ENCODE measurements around the gene ZNF579.

Gene ZNF579

DNA sequence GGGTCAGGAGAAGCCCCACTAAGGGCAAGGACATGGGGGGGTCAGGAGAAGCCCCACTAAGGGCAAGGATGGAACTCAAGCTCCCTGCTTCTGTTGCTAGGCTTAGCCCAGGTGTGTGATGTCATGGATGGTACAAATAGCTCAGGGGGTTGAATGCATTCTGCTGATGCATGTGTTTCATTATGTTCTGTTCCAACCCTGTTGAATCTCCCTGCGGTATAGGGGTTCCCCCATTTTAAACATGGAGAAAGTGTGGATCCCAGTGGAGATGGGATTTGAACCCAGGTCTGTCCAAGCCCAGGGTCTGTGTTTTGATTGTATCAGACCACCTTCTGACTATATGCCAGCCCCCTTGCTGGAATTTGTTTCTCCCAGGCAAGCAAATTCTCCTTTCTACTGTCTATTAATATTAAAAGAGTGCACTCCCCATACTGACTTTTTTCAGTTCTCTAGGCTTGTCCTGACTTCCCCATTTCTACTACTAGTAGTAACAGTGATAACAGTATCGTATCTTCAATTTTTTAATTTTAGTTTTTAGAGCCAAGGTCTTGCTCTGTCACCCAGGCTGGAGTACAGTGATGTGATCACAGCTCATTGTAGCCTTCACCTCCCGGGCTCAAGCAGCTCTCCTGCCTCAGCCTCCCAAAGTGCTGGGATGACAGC lies 31.5 kb upstream of the ZNF579 start:
- no peak for DNase-seq (ENCODE audit: low read depth in 3 of 3)

DNA sequence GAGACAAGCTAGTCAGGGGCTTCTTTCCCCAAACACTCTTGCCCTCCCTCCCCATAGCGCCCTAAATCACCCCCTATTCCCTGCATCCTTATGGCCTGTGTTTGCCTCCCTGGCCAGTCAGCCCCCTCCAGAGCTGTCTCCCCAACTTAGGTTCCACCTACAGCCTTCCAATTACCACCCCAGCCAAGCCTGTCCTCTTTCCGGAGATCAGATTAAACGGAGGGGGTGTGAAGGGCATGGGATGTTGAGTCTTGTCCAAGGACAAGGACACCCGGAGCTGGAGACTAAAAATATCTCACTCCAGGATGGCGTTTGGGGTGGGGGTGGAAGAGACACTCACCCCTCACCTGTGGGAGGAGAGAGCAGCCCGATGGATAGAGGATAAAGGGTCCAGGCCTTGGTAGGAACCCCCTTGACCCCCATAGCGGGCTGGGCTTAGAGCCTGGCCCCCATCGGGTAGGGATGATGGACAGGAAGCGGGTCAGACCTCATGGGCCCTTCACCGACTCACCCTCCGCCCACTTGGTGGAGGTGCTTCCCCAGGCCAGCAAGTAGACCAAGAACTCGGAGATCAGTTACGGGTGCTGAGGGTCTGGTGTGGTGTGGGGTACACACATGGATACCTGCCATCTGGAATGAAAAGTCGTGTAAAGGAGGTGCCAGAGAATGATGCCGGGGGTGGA lies 30.8 kb upstream of the ZNF579 start:
- no peak for DNase-seq (ENCODE audit: low read depth in 3 of 3)

DNA sequence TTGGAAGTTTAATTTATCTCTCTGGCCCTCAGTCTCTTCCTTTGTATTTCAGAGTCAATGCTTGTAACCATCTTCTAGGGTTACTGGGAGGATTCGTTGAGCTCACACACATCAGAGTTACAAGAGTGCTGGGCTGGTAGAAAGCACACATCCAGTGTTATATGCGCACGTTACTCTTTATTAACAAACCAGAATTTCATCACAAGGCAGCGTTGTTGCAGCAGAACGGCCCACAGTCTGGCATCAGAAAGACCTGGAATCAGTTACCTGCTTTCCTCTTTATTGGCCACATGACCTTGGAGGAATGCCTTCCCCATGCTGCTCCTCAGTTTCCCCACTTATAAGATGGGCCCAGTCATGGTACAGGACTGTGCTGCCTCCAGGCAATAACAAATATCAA lies 28.7 kb upstream of the ZNF579 start:
- no peak for DNase-seq (ENCODE audit: low read depth in 3 of 3)

DNA sequence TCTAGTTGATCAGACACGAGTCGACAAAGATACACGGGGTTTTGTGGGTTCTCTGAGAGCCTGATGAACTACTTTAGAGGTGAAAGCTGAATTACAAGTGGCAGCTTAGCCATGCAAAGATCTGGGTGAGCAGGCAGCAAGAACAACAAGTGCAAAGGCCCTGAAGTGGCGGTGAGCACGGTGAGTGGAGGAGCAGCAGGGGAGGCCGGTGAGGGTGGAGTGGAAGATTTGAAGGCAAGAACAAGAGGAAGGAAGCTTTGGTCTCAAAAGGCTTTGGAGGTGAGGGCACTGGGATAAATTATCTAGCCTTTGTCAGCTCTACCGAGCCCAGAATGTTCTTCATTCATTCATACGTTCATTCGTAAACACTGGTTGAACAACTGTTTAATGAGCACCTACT lies 26.2 kb upstream of the ZNF579 start:
- DNase-seq (ENCODE audit: low read depth in 3 of 3), result no peak

DNA sequence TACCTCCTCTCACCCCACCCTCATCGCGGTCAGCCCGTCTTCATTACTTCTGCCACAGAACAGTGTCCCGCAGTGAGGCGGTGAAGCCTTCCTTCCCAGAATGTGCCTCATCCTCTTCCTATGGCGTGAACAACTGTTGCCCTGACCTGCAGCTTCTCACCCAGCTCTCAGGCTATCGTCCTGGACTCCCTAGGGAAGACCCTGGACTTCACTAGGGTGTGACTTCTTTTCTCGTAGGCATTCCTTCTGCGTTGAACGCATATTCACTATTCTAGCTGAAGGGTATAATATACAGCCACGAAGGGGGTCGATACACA lies 25.8 kb upstream of the ZNF579 start:
- DNase-seq (ENCODE audit: low read depth in 3 of 3), result no peak

DNA sequence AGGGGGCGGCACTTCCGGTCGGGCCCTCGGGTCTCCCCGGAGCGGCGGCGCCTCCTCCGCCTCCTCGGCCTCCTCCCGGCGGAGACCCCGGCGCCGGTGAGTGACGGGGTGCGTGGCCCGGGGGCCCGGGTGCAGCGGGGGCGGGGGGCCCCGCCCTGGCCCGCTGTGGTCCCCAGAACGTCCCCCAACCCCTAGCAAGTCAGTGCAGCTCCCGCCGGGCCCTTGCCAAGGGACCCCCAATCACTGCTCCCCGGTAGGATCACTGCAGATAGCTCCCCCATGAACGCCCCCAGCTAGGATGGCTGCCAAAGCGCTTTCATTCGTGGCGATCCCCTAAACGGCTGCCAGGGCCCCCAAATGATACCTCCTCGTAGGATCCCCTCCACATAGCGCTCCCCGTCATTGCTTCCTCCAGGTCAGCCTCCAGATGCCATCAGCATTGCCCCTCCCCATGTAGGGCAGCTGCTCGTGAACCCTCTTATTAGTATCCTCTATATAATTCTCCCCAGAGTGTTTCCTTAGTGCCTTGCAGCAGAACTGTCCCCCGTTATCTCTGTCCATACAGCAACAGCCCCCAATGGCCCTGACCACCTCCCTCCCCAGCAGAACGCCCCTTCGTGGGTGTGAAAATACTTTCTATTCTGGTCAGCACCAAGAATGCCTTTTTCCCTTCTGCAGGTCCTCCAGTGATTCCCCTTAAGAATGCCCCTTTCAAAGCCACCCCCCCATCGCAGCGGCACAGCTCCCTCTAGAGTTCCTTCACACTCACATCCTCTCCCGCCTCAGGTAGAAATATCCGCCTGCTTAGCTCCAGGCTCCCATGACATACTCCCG lies 25.2 kb upstream of the ZNF579 start, which contains the start of gene ZNF865:
Gene ZNF865 (plus strand): TSS at position 11 of the 834 bp plus-strand sequence. CDS start 7,972 bp downstream, outside the sequence.
- DNase-seq (ENCODE audit: low read depth in 3 of 3), result peak; percentile 50 to 70 (median 54)

DNA sequence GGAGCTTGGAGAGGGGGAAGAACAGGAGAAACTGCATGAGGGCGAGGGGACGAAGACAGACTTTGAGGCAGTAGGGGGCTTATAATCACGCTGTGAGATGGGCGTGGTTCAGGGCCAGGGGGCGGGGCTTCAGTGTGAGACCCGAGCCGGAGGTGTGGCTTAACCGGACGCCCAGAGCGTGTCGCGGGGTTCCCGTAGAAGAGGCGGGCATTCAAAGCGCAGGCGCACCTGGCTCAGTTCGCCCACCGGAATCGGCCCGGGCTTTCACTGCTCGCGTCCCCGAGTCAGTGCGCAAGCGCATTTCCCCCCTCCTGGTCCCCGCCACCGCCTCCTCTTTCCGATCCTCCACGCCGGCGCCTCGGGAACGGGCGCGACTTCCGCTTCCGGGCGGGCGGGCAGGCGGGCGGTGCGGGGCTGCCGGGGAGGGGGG lies 24.6 kb upstream of the ZNF579 start:
- DNase-seq (ENCODE audit: low read depth in 3 of 3), result peak; percentile 98 to 99 (median 99)

DNA sequence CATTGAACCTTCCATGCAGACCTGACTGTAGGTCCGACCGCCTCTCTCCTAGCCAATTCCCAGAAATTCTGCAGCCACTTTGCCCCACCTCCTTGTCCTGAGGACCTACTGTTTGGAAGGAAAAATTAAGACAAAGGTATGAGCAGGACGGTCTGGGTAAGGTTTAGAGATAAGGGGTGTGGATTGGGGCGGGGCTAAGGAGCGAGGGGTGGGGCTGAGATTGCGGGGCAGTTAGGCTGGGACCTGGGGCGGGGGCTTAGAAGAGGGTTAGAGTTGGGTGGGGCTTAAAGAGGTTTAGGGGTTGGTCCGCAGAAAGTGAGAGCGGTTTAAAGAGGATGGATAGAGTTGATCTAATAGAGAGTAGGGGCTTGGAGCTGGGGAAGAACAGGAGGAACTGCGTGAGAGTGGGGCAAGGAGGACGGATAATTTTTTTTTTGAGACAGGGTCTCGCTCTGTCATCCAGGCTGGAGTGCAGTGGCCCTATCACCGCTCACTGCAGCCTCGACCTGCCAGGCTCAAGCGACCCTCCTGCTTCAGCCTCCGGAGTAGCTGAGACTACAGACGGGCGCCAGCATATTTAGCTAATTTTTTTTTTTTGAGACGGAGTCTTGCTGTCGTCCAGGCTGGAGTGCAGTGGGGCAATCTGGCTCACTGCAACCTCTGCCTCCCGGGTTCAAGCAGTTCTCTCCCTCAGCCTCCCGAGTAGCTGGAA lies 23.1 kb upstream of the ZNF579 start:
- DNase-seq (ENCODE audit: low read depth in 3 of 3), result no peak

DNA sequence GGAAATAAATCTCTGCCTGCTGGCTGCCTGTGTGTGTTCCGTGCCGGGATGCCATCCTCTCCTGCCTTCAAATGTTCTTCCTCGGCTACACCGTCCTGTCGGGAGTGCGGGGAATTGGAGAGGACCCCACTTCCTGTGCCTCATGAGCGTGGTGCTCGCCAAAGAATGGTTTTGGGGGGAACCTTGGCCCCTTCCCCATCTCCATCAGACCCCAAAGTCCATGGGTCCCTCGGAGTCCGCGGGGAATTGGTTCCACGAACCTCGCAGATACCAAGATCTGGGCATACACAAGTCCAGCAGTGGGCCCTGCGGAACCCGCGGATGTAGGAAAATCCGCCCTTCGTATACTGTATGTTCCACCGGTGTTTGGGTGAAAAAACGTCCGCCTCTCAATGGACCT lies 22.5 kb upstream of the ZNF579 start:
- DNase-seq (ENCODE audit: low read depth in 3 of 3), result no peak

DNA sequence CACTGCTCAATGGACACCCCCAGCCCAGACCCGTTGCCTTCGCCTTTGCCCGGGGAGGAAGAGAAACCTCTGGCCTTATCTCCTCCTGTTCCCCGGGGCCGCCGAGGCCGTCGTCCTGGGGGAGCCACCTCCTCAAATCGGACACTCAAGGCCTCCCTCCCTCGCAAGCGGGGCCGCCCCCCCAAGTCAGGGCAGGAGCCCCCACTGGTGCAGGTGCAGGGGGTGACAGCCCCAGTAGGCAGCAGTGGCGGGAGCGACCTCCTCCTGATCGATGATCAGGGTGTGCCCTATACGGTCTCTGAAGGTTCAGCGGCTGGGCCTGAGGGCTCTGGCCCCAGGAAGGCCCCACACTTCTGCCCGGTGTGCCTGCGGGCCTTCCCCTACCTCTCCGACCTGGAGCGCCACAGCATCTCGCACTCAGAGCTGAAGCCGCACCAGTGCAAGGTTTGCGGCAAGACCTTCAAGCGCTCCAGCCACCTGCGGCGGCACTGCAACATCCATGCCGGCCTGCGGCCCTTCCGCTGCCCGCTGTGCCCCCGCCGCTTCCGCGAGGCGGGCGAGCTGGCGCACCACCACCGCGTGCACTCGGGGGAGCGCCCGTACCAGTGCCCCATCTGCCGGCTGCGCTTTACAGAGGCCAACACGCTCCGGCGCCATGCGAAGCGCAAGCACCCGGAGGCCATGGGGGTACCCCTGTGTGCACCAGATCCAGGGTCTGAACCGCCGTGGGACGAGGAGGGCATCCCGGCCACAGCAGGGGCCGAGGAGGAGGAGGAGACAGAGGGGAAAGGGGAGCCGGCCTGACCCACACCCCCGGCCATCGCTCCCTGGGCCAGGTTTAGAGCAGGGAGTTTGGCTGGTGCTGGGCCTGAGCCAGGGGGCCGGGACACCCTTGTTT lies 21.7 kb upstream of the ZNF579 start:
- DNase-seq (ENCODE audit: low read depth in 3 of 3), result no peak

DNA sequence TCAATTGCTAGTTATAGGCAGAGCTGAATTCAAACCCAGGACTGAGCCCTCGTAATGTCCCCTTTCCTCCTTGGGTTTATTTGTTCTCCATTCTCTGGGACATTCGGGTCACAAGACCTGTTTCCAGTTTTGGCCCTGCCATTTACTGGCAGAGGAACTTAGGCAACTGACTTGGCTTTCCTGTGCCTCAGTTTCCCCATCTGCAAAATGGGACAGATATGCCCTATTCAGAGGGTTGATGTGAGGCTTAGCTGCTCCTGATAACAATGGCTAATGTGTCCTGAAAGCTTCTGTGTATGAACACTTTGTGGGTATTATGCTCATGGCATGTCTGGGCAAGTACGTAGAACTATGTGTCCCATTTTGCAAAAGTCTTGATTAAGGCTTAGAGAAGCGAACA lies 20.4 kb upstream of the ZNF579 start:
- DNase-seq (ENCODE audit: low read depth in 3 of 3), result no peak

DNA sequence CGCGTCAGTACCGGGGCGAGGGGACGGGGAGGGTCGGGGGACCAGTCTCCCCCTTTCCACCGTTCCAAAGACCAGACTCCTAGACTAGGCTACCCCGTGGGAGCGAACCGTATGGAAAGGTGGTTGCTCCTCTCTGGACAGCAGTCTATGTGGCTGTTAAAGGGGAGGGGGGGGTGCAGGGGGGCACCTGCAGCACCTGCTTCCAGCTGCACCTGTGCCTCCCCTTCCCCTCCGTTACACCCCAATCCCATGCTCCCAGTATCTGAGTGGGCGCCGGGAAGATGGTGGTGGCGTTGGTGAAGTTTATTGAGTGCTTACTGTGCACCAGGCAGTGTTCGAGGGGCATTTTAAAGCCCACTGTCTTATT lies 20.0 kb upstream of the ZNF579 start:
- no peak for DNase-seq (ENCODE audit: low read depth in 3 of 3)

DNA sequence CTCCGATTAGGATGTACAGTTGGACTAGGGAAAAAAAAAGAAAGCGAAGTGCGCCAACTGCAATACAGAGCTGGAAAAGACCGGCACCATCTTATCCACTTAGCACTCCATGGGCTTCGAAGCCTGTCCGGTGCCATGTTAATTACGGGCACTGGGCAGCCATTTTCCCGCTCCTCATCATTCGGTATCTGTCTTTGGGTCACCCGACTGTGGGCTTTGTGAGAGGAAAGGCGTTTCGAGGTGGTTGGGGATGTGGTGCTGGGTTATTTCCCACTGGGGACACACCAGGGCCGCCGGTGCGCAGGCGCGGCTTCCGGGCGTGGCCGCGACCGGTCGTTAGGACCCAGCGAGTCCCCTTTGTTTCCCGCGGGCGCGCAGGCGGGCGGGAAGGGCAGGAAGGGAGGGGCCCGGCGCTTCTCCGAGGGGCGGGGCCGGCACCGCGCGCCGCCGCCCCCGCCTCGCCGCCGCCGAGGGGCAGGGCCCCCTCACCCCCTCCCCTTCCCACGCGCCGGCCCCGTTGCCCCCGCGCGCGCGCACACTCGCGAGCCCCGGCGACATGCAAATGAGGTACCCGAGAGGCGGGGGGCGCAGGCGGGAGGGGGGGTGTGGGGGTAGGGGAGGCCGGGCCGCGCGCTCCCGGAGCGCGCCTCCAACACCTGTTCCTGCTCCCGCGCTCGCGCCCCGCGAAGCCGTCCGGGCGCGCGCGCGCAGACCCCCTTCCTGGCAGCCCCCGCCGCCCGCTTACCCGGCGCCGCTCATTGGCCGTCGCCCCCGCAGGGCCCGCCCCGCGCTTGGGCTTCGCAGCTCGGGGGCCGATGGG lies 19.4 kb upstream of the ZNF579 start, which contains the start of gene ZNF524:
Gene ZNF524 (plus strand): TSS at position 447 of the 820 bp plus-strand sequence. CDS start 1,825 bp downstream, outside the sequence.
- peak; percentile 68 to 80 (median 72) for DNase-seq (ENCODE audit: low read depth in 3 of 3)

DNA sequence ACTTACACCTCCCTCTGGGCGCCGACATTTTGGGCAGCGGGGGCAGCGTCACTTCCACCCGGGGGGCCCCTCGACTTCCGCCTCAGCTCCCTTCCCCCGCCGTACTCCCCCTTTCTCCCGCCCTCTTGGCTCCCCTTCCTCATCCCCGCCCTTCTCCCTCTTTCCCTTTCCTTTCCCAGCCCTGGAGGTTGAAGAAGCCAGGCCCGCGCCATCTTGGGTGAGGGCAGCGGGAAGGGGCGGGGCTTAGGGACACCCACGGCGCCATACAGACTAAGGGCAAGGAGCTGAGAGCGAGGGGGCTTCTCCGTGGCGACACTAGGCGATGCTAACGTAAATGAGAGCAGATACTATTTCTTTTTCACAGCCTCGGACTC lies 18.8 kb upstream of the ZNF579 start, which contains the start of gene FIZ1:
Gene FIZ1 (minus strand): TSS at position 50 of the 374 bp plus-strand sequence. CDS start 1,652 bp downstream, outside the sequence.
- DNase-seq (ENCODE audit: low read depth in 3 of 3), result peak; percentile 93 to 95 (median 95)

DNA sequence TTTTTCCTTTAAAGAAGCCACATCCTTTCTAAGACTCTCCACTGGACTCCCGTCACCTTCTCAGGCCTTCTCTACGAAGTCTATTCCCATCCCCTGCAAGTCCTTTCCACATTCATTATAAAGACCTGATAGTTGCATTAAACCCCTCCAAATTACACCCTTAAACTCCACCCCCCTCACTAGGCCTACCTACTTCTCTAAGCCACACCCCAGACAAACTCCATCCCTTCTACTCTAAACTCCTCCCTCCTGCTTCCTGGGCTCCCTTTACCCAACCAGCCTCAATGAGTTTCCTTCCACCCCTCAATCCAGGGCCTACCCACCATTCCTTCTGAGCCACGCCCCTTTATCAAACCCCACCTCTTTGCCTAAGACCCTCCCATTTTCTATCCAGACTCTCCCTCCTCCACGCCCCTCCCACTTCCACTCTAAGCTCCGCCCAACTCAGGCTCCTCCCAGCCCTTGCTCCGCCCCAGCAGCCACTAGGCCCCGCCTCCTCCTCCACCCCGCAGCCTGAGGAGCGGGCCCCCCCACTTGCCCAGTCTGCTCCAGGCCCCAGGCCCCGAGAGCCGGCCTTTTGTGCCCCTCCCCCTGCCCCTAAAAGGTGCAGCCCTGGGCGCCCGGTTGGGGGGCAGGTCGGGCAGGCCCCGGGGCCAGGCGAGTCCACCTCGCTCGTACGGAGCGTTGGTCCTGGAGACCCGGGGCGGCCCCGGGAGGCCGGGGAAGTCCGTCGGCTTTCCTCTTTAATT lies 18.2 kb upstream of the ZNF579 start:
- peak; percentile 89 to 95 (median 92) for DNase-seq (ENCODE audit: low read depth in 3 of 3)

DNA sequence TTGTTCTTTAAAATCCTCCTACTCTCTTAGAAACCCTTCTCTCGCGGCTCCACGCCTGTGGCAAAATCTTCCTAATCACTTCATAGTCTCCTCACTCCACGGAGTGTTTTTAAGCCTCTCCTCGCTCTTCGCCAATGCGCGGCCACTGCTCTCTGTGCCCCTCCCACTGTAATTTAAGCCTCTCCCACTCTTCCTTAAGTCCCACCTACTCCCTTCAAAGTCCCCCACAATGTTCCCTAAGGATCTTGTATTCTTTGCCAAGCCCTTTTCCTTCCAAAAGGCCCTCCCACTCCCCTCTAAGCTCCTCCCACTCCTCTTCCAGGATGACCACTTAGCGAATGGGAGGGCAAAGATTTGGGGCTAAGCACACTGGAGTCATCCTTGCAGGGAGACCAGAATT lies 17.4 kb upstream of the ZNF579 start:
- DNase-seq (ENCODE audit: low read depth in 3 of 3), result no peak

DNA sequence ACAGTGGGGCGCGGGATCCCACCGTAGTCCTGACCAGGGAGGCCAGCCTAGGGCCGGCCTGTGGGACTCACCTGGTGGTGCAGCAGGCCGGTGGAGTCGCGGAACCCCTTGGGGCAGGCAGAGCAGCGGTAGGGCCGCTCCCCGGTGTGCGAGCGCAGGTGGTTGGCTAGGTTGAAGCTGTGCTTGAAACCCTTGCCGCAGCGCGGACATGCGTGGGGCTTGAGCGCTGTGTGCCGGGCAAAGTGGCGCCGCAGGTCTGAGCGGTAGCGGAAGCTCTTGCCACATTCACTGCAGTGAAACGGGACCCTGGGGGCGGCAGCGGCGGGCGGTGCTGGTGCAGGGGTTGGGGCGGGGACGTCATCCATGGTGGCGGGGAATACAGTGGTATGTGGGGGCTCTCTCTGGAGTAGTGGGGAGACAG lies 16.9 kb upstream of the ZNF579 start:
- no peak for DNase-seq (ENCODE audit: low read depth in 3 of 3)

DNA sequence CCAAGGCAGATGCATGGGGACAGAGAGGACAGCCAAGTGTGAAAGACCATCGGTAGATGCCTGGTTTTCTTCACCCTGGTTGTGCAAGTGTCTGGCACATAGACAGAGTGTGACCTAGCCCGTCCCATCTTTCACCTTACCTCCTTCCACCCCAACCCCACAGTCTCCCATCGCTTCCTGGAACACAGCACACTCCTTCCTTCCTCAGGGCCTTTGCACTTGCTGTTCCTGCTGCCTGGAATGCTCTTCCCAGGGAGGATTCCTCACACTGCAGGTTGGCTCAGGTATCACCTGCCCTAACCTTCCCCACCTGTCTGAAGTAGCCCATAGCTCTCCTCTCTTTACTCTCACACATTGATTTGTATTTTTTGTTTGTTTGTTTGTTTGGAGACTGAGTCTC lies 15.7 kb upstream of the ZNF579 start:
- DNase-seq (ENCODE audit: low read depth in 3 of 3), result no peak

DNA sequence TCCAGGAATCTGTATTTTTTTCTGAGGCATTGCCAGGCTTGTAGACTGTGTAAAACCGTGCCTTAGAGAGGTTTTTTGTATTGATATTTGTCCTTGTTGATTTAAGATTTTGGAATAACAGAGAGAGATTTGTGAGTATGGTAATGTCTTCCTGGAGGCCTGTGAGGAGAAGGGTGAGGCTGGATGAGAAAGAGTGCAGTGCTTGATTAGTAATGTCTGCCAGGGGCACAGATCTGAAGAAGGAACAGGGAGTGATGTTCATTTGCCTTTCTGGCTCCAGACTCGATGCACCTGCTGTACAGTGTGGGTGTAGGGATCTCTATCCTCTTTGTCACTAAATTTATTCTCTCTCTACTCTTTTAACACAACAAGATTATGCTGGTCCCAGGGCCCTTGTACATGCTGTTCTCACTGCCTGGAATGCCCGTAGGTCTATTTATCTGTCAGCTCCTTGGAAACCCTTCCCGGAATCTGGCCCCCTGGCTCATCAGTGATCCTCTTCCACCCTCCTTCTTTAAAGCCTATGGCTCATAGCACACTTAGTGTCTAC lies 14.4 kb upstream of the ZNF579 start:
- no peak for DNase-seq (ENCODE audit: low read depth in 3 of 3)

Measured in stimulated activated CD4-positive, alpha-beta T cell treated with anti-CD3 and anti-CD28 coated beads, TNF-alpha, amount 100 ng/mL, for 48 hours (primary cell).